MM.1S (cell line): ENCODE data around the gene COL8A2.

Experiments
- EZH2phosphoT487 ChIP-seq: fragments of 300-600 bp; sonication (generic); IDR thresholded peaks from 2 replicates; pipeline ENCODE4 v1.6.1; 2018; ENCODE audit warnings: antibody characterized with exemption, low read length
- TF ChIP-seq, protein P1 (sequence below): fragments of 300-600 bp; sonication (generic); IDR thresholded peaks from 2 replicates; pipeline ENCODE4 v1.5.1; 2016; ENCODE audit warnings: antibody characterized with exemption, low read length, mixed read lengths

- TF ChIP-seq, protein P1, sequence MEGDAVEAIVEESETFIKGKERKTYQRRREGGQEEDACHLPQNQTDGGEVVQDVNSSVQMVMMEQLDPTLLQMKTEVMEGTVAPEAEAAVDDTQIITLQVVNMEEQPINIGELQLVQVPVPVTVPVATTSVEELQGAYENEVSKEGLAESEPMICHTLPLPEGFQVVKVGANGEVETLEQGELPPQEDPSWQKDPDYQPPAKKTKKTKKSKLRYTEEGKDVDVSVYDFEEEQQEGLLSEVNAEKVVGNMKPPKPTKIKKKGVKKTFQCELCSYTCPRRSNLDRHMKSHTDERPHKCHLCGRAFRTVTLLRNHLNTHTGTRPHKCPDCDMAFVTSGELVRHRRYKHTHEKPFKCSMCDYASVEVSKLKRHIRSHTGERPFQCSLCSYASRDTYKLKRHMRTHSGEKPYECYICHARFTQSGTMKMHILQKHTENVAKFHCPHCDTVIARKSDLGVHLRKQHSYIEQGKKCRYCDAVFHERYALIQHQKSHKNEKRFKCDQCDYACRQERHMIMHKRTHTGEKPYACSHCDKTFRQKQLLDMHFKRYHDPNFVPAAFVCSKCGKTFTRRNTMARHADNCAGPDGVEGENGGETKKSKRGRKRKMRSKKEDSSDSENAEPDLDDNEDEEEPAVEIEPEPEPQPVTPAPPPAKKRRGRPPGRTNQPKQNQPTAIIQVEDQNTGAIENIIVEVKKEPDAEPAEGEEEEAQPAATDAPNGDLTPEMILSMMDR, result no peak
- no peak for TF ChIP-seq EZH2phosphoT487
These were observed 24.6 kb downstream of the COL8A2 start for GRCh38 chr1:36100376-36100775.
